PFSK-1 (cell line): ENCODE data around the gene TRAPPC14. TPM values are rescaled to one million over a fixed set of nuclear protein-coding genes. Genes with fewer than 3 reads are reported as not detected.

Experiments
- FOXP2 ChIP-seq: optimal IDR thresholded peaks from 2 replicates; pipeline ENCODE3; 2011; ENCODE audit warnings: borderline replicate concordance, control low read depth, inconsistent platforms; ENCODE audit not compliant: insufficient read depth; ENCODE audit errors: extremely low read length, extremely low read depth
- POLR2AphosphoS5 ChIP-seq: IDR thresholded peaks from 2 replicates; pipeline ENCODE4 v1.6.1; 2012; ENCODE audit warnings: low read depth, mild to moderate bottlenecking, control low read depth, low read length, moderate library complexity
- REST ChIP-seq, 2 experiments: IDR thresholded peaks; 2 replicates each; pipeline versions ENCODE4 v1.6.1 to v1.8.0; 2011 to 2012; ENCODE audit warnings: low read depth in 2 of 2, low read length in 2 of 2, control low read depth in 1 of 2, inconsistent platforms in 1 of 2, mild to moderate bottlenecking in 1 of 2, moderate library complexity in 1 of 2; ENCODE audit not compliant: insufficient read depth in 1 of 2
- SIN3A ChIP-seq: IDR thresholded peaks from 2 replicates; pipeline ENCODE4 v1.6.1; 2012; ENCODE audit warnings: mild to moderate bottlenecking, low read length, moderate library complexity, borderline replicate concordance; ENCODE audit not compliant: insufficient read depth
- TAF1 ChIP-seq: IDR thresholded peaks from 2 replicates; pipeline ENCODE4 v1.6.1; 2012; ENCODE audit warnings: low read length, control low read depth, borderline replicate concordance; ENCODE audit not compliant: insufficient read depth
- polyA plus RNA-seq: library from polyadenylated mRNA; unstranded; fragments of >200 nt; gene quantifications from one replicate; pipeline ENCODE4 v1.2.1, GENCODE V29; 2012; ENCODE audit warnings: low read depth, missing spikeins; ENCODE audit not compliant: insufficient read length

The TRAPPC14 gene
- 15.9 TPM for polyA plus RNA-seq

DNA sequence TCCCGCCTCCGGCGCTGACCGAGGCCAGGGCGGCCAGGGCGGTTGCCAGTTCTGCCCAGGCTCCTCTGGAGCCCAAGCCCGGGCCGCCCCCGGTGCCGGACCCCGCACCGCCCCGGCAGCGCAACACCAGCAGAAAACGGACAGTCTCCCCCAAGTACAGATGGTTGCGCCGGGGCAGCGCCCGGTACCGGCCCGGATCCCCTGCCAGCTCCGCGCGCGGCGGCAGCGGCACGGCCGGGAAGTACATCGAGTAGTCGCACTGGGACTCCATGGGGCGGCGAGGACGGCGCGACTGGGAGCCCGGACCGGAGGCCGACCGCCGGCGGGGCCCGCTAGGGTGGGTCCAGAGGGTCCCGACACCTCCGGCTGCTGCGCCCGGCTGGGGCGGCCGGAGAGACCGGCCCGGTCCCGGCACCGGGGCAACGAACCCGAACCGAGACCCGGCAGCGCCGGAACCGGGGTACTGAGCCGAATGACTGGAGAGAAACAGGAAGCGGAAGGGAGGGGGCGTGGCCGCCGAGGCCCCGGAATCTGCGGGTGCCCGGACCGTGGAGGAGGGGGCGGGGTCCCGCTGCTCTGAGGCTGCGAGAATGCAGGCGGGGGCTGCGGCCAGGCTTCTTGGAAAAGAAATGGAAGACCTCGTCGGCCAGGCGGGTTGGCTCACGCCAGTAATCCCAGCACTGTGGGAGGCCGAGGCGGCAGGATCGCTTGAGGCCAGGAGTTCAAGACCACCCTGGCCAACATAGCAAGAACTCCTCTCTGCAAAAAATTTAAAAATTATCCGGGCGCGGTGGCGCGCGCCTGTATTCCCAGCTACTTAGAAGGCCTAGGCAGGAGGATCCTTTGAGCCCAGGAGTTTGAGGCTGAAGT is at the start of gene TRAPPC14:
TSS of gene TRAPPC14 (minus strand) at position 495 of the 870 bp plus-strand sequence. CDS start at position 271, 224 bp downstream.
- peak; percentile 30 for TF ChIP-seq FOXP2
- peak; percentile 89 for TF ChIP-seq TAF1
- TF ChIP-seq POLR2AphosphoS5, result peak; percentile 79
- no peak for TF ChIP-seq REST (IDR thresholded peaks at IDR 0.05; ENCODE audit: insufficient read depth in 1 of 2, low read depth in 2 of 2, low read length in 2 of 2)
- peak; percentile 15; the same call in 1 of the 2 replicates for TF ChIP-seq SIN3A

DNA sequence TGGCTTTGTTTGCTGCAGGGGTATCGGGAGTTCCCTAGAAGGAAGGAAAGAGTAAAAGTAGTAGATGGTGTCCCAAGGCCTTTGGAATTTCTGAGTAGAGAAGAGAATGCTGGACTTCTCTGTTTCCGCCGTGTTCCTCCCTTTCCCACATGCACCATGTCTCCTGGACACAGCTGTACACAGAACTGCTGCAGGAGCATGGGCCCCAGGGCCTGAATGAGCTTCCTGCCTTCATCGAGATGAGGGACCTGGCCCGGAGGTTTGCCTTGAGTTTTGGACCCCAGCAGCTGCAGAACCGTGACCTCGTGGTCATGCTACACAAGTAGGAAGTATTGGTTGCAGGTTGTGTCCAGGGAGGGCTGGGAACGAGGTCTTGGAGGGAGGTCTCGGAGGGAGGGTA is 45.9 kb upstream of the TRAPPC14 start:
- no peak for TF ChIP-seq TAF1
- no peak for TF ChIP-seq FOXP2
- no peak for TF ChIP-seq SIN3A
- no peak for TF ChIP-seq REST (IDR thresholded peaks at IDR 0.05; ENCODE audit: insufficient read depth in 1 of 2, low read depth in 2 of 2, low read length in 2 of 2)
- no peak for TF ChIP-seq POLR2AphosphoS5

GRCh38 chr7:100200693-100201092 is 42.2 kb upstream of the TRAPPC14 start:
- no peak for TF ChIP-seq FOXP2
- TF ChIP-seq TAF1, result no peak

- TF ChIP-seq SIN3A (no peak), TAF1 (no peak)
Measured at GRCh38 chr7:100198266-100198665, 39.7 kb upstream of the TRAPPC14 start.

- TF ChIP-seq FOXP2, result no peak
- TF ChIP-seq REST (IDR thresholded peaks at IDR 0.05; ENCODE audit: insufficient read depth in 1 of 2, low read depth in 2 of 2, low read length in 2 of 2), result no peak
- TF ChIP-seq POLR2AphosphoS5, result no peak
- TF ChIP-seq SIN3A, result no peak
- no peak for TF ChIP-seq TAF1
Measured at GRCh38 chr7:100195222-100195621, 36.7 kb upstream of the TRAPPC14 start.

GRCh38 chr7:100192969-100193368 is 34.4 kb upstream of the TRAPPC14 start:
- TF ChIP-seq TAF1 (no peak), POLR2AphosphoS5 (no peak), REST (IDR thresholded peaks at IDR 0.05; ENCODE audit: insufficient read depth in 1 of 2, low read depth in 2 of 2, low read length in 2 of 2) (no peak), FOXP2 (no peak), SIN3A (no peak)
